Upper lobe of right lung (tissue), 1 donor: Measurements from ENCODE around the gene CFD. TPM values are rescaled to one million over a fixed set of nuclear protein-coding genes. Genes with fewer than 3 reads are reported as not detected.
A peak's percentile ranks its signal among the peaks of the same experiment; 100 is the strongest.

Source experiments
- ATAC-seq: fragments of 200-7000 bp; cut with Tn5 transposase; one replicate; pipeline ENCODE4 v1.9.1; 2020; ENCODE audit warnings: mild to moderate bottlenecking, moderate library complexity
- DNase-seq: peaks from one replicate; pipeline ENCODE4 v3.0.0-alpha.2; 2020
- H3K27ac ChIP-seq: fragments of 200-600 bp; one replicate; pipeline ENCODE4 v1.8.0; 2022
- H3K27me3 ChIP-seq: fragments of 200-600 bp; one replicate; pipeline ENCODE4 v1.8.0; 2022; ENCODE audit warnings: mild to moderate bottlenecking
- H3K36me3 ChIP-seq: fragments of 200-600 bp; one replicate; pipeline ENCODE4 v1.8.0; 2022
- H3K4me1 ChIP-seq: fragments of 200-600 bp; one replicate; pipeline ENCODE4 v1.8.0; 2022
- H3K4me3 ChIP-seq: fragments of 200-600 bp; one replicate; pipeline ENCODE4 v1.8.0; 2022; ENCODE audit warnings: mild to moderate bottlenecking
- H3K9me3 ChIP-seq: fragments of 200-600 bp; one replicate; pipeline ENCODE4 v1.8.0; 2022
- intact Hi-C: fragments of 100-400 bp; cut with DNase I; formaldehyde crosslinking; loops from one replicate; pipeline ENCODE4 v1.11.0; 2022
- total RNA-seq: library from RNA; stranded (reverse); fragmentation: NEBNext Ultra II Directional; extraction: Animal tissue kit (Norgen Biotek cat#: 25700); gene quantifications from one replicate; pipeline ENCODE4 v1.2.1, GENCODE V29; 2021
- TF ChIP-seq, protein P1 (sequence below): fragments of 200-600 bp; IDR thresholded peaks from one replicate; pipeline ENCODE4 v1.8.0; 2022; ENCODE audit warnings: antibody characterized with exemption
- donor health status: DM: no; HTN: yes; CAD: no; lungs with severe emphysema.

Gene CFD
- total RNA-seq, 1 donor from 2014 or later = 153 TPM

DNA sequence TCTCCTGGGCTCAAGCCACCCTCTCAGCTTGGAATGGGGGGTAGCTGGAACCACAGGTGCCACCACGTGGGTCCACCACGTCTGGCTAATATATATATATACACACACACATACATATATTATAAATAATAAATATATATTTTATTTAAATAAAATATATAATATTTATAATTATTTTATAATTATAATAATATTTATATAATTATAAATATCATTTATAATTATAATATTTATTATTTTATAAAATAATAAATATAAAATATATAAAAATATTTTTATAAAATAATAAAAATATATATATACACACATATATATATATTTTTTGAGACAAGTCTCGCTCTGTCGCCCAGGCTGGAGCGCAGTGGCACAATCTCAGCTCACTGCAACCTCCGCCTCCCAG is 4.9 kb upstream of the CFD start:
- intact Hi-C loops = loop anchor here (10.0 kb wide), 1 partner anchor 90 kb away; no protein-coding TSS in a partner anchor
- Histone ChIP-seq H3K36me3 (no peaks in the 10 kb centered on the region), H3K27me3 (peaks cover 19% of the 10 kb centered on the region), H3K9me3 (no peaks in the 10 kb centered on the region), H3K4me3 (no peak overlapping the region), H3K4me1 (peaks cover 17% of the 10 kb centered on the region), H3K27ac (no peak overlapping the region)
- no peak for ATAC-seq
- DNase-seq = no peak
- TF ChIP-seq, protein P1, sequence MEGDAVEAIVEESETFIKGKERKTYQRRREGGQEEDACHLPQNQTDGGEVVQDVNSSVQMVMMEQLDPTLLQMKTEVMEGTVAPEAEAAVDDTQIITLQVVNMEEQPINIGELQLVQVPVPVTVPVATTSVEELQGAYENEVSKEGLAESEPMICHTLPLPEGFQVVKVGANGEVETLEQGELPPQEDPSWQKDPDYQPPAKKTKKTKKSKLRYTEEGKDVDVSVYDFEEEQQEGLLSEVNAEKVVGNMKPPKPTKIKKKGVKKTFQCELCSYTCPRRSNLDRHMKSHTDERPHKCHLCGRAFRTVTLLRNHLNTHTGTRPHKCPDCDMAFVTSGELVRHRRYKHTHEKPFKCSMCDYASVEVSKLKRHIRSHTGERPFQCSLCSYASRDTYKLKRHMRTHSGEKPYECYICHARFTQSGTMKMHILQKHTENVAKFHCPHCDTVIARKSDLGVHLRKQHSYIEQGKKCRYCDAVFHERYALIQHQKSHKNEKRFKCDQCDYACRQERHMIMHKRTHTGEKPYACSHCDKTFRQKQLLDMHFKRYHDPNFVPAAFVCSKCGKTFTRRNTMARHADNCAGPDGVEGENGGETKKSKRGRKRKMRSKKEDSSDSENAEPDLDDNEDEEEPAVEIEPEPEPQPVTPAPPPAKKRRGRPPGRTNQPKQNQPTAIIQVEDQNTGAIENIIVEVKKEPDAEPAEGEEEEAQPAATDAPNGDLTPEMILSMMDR = no peak

DNA sequence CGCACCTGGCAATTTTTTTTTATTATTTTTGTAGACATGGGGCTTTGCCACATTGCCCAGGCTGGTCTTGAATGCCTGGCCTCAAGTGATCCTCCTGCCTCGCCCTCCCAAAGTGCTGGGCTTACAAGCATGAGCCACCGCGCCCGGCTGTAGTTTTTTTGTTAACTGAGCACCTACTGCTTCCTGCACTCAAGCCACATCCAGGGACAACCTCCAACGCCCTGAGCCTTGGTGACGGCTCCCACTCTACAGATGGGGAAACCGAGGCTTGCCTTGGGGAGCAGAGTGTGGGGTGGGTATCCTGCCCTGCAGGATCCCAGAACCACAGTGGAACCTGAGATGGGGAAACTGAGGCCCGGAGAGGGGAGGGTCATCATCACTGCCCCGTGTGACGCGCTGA is 4.3 kb upstream of the CFD start:
- Histone ChIP-seq H3K4me1 (peaks cover 21% of the 10 kb centered on the region), H3K27ac (no peak overlapping the region), H3K36me3 (no peaks in the 10 kb centered on the region), H3K4me3 (no peak overlapping the region), H3K9me3 (no peaks in the 10 kb centered on the region), H3K27me3 (peaks cover 19% of the 10 kb centered on the region)
- TF ChIP-seq, protein P1 = no peak
- intact Hi-C loops = loop anchor here (5.0 to 10.0 kb wide), 2 partner anchors 62 to 90 kb away; partner anchors contain the start of gene KISS1R
- ATAC-seq = no peak
- no peak for DNase-seq

GRCh38 chr19:855566-856120 is 3.8 kb upstream of the CFD start:
- Histone ChIP-seq H3K9me3 (no peaks in the 10 kb centered on the region), H3K36me3 (no peaks in the 10 kb centered on the region), H3K27ac (no peak overlapping the region), H3K27me3 (peaks cover 19% of the 10 kb centered on the region), H3K4me1 (peaks cover 17% of the 10 kb centered on the region), H3K4me3 (no peak overlapping the region)
- TF ChIP-seq, protein P1 = no peak
- ATAC-seq = no peak
- peak; percentile 65 for DNase-seq
- intact Hi-C loops = loop anchor here (5.0 to 10.0 kb wide), 2 partner anchors 62 to 91 kb away; partner anchors contain the start of gene KISS1R

DNA sequence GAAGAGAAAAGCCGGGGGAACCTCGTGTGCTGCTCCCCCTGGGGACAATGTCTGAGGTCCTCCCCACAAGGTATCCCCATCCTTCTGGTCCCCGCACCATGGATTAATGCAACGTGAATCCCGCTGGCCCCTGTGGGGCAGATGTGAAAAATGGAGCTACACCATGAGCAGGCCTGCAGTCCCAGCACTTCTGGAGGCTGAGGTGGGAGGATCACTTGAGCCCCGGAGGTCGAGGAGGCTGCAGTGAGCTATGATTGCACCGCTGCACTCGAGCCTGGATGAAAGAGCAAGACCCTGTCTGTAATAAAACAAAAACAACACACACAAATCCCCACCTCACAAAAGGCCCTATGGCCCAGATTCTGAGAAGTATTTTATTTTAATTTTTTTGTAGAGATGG is 1.2 kb upstream of the CFD start:
- peaks cover 12% of the 10 kb centered on the region for H3K4me1 ChIP-seq
- DNase-seq (no peak), ATAC-seq (no peak)
- H3K27ac ChIP-seq = no peak overlapping the region
- H3K36me3 ChIP-seq = no peaks in the 10 kb centered on the region
- H3K4me3 ChIP-seq = no peak overlapping the region
- no peaks in the 10 kb centered on the region for H3K9me3 ChIP-seq
- H3K27me3 ChIP-seq = peaks cover 2% of the 10 kb centered on the region
- TF ChIP-seq, protein P1 = no peak
- intact Hi-C loops = loop anchor here (5.0 to 10.0 kb wide), 2 partner anchors 59 to 93 kb away; partner anchors contain the start of gene KISS1R

- H3K27me3 ChIP-seq = no peaks in the 10 kb centered on the region
- ATAC-seq (no peak), DNase-seq (peak; percentile 65)
- H3K4me3 ChIP-seq = peak overlapping the region; percentile 55
- H3K4me1 ChIP-seq = peaks cover 15% of the 10 kb centered on the region
- H3K27ac ChIP-seq = no peak overlapping the region
- H3K9me3 ChIP-seq = no peaks in the 10 kb centered on the region
- TF ChIP-seq, protein P1 = no peak
- no peaks in the 10 kb centered on the region for H3K36me3 ChIP-seq
- intact Hi-C loops = no loop called here
Observed at GRCh38 chr19:861141-861755, 1.8 kb downstream of the CFD start.
